Keratinocyte (primary cell): Measurements from ENCODE around the gene N4BP3. TPM values are rescaled to one million over a fixed set of nuclear protein-coding genes. Genes with fewer than 3 reads are reported as not detected.

Experiments used
- DNase-seq: peaks from one replicate; pipeline ENCODE4 v3.0.0-alpha.2; 2011; ENCODE audit warnings: low read depth, missing footprints, low spot score
- FAIRE-seq: peaks from 2 replicates; lab custom pipeline; 2011; peaks lifted over from hg19 to GRCh38; lab: Jason Lieb, UNC
- H2AFZ ChIP-seq: 2 replicates; pipeline ENCODE4 v1.6.0; 2012; ENCODE audit warnings: low read length, control low read depth, inconsistent platforms; ENCODE audit not compliant: control insufficient read depth
- H3K27ac ChIP-seq: 2 replicates; pipeline ENCODE4 v1.5.1; 2011; ENCODE audit warnings: low read length; ENCODE audit not compliant: control insufficient read depth, insufficient read depth
- H3K27me3 ChIP-seq: 3 replicates; pipeline ENCODE4 v1.6.0; 2011; ENCODE audit warnings: low read length; ENCODE audit not compliant: control insufficient read depth, insufficient read depth; ENCODE audit errors: extremely low read depth
- H3K36me3 ChIP-seq, 2 experiments: 2 replicates in 1 of 2; 3 replicates in 1 of 2; pipeline ENCODE4 v1.5.1; 2011; ENCODE audit warnings: low read length in 2 of 2, mild to moderate bottlenecking in 1 of 2; ENCODE audit not compliant: control insufficient read depth in 2 of 2, insufficient read depth in 2 of 2; ENCODE audit errors: extremely low read depth in 1 of 2
- H3K4me1 ChIP-seq: 3 replicates; pipeline ENCODE4 v1.5.1; 2011; ENCODE audit warnings: low read length; ENCODE audit not compliant: control insufficient read depth, insufficient read depth; ENCODE audit errors: extremely low read depth
- H3K4me2 ChIP-seq: 3 replicates; pipeline ENCODE4 v1.6.0; 2011; ENCODE audit warnings: low read depth, low read length; ENCODE audit not compliant: control insufficient read depth, insufficient read depth; ENCODE audit errors: extremely low read depth
- H3K4me3 ChIP-seq, 3 experiments: fragments of 200-600 bp in 1 of 3; sonication (generic) in 1 of 3; 2 replicates in 2 of 3; 3 replicates in 1 of 3; pipeline ENCODE4 v1.5.1; 2011 to 2016; ENCODE audit warnings: low read length in 3 of 3, mild to moderate bottlenecking in 3 of 3, control low read depth in 2 of 3, inconsistent platforms in 1 of 3, low read depth in 1 of 3, mixed read lengths in 1 of 3, mixed run types in 1 of 3, moderate library complexity in 1 of 3; ENCODE audit not compliant: control insufficient read depth in 2 of 3, insufficient read depth in 2 of 3; ENCODE audit errors: extremely low read depth in 1 of 3
- H3K79me2 ChIP-seq: 2 replicates; pipeline ENCODE4 v1.6.0; 2012; ENCODE audit warnings: low read length; ENCODE audit not compliant: control insufficient read depth, insufficient read depth
- H3K9ac ChIP-seq: 3 replicates; pipeline ENCODE4 v1.6.0; 2011; ENCODE audit warnings: low read length; ENCODE audit not compliant: control insufficient read depth, insufficient read depth; ENCODE audit errors: extremely low read depth
- H3K9me1 ChIP-seq: 3 replicates; pipeline ENCODE4 v1.6.0; 2011; ENCODE audit warnings: low read length; ENCODE audit not compliant: control insufficient read depth, insufficient read depth; ENCODE audit errors: extremely low read depth
- H3K9me3 ChIP-seq: 2 replicates; pipeline ENCODE4 v1.5.1; 2012; ENCODE audit warnings: low read depth, low read length; ENCODE audit not compliant: control insufficient read depth
- H4K20me1 ChIP-seq: 3 replicates; pipeline ENCODE4 v1.6.0; 2011; ENCODE audit warnings: low read length; ENCODE audit not compliant: control insufficient read depth, insufficient read depth; ENCODE audit errors: extremely low read depth
- CTCF ChIP-seq, 3 experiments: IDR thresholded peaks in 1 of 3; conservative IDR thresholded peaks in 1 of 3; optimal IDR thresholded peaks in 1 of 3; 2 replicates in 2 of 3; 3 replicates in 1 of 3; pipeline versions ENCODE3 to v1.5.1; 2011; ENCODE audit warnings: low read length in 3 of 3, mild to moderate bottlenecking in 3 of 3, moderate library complexity in 2 of 3, control low read depth in 1 of 3, inconsistent platforms in 1 of 3; ENCODE audit not compliant: insufficient read depth in 2 of 3; ENCODE audit errors: extremely low read depth in 1 of 3
- EZH2 ChIP-seq: IDR thresholded peaks from one replicate; pipeline ENCODE4 v1.6.1; 2012; ENCODE audit warnings: inconsistent platforms, mild to moderate bottlenecking, low read length, moderate library complexity
- dilution Hi-C: fragments of 300-500 bp; cut with MboI; formaldehyde crosslinking; loops from one replicate; pipeline ENCODE4 v1.7.0; 2020; ENCODE audit warnings: low sequenced_read_pairs; ENCODE audit not compliant: extremely low pct_ligation_motif_present
- polyA plus RNA-seq, 5 experiments: library from polyadenylated mRNA; depleted of rRNA in 3 of 5; stranded (reverse) in 3 of 5; stranded (forward) in 1 of 5; unstranded in 1 of 5; fragments of >200 nt; gene quantifications; 1 replicate in 1 of 5; 2 replicates in 3 of 5; 3 replicates in 1 of 5; pipeline versions ENCODE4 v1.2.1 to v1.2.3, GENCODE V29; 2011 to 2012; ENCODE audit warnings: missing spikeins in 2 of 5, low read depth in 1 of 5, low replicate concordance in 1 of 5

N4BP3 gene
- polyA plus RNA-seq, 1 donor (not counting 4 experiments of a cell fraction or from before 2014, with no cell fraction given) = 1.0 TPM

DNA sequence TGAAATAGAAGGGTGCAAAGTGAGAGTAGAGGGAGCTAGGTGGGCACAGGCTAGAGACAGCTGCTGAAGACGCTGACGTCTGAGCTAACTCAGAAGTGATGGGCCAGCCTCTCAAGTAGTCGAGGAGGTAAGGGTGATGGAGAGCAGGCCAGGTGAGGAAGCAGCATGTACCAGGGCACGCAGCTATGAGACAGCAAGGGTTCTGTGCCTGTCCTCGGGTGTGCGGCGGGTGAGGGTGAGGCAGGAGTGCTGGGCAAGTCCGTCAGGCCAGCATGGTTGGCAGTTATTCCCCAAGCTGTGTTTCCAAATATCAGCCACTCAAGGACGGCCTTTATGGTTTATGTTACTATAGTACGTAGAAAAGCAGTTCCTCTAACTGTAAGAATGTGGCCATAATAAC is 23.7 kb downstream of the N4BP3 start:
- Histone ChIP-seq H3K9ac (no peak overlapping the region), H3K4me1 (peaks cover under 1% of the 10 kb centered on the region), H3K9me3 (no peaks in the 10 kb centered on the region), H3K9me1 (no peaks in the 10 kb centered on the region), H3K4me3 (no peak overlapping the region), H4K20me1 (no peaks in the 10 kb centered on the region), H3K27me3 (no peaks in the 10 kb centered on the region), H3K79me2 (peaks cover 3% of the 10 kb centered on the region), H2AFZ (no peak overlapping the region), H3K36me3 (peaks cover 5 to 16% of the 10 kb centered on the region in 2 experiments), H3K4me2 (no peak overlapping the region), H3K27ac (no peak overlapping the region)
- FAIRE-seq (no peak), DNase-seq (no peak)
- dilution Hi-C loops = no loop called here
- TF ChIP-seq CTCF (optimal IDR thresholded peaks at IDR 0.05 in 1 of 3, IDR thresholded peaks at IDR 0.05 in 1 of 3, conservative IDR thresholded peaks at IDR 0.05 in 1 of 3; ENCODE audit: extremely low read depth in 1 of 3, insufficient read depth in 2 of 3, low read length in 3 of 3) (no peak), EZH2 (no peak)

DNA sequence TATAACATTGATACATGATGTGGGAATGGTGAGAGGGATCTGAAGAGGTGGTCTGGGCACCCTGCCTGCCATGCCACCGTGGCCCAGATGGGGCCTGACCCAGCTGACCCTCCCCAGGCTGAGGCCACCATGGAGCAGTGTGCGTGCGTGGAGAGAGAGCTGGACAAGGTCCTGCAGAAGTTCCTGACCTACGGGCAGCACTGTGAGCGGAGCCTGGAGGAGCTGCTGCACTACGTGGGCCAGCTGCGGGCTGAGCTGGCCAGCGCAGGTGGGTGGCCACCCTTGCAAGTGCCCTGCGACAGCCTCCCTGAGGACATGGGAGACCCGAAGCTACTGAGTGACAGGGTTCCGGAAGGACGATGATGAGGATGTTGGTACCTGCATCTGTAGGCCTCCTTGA is 24.7 kb downstream of the N4BP3 start:
- DNase-seq = no peak
- Histone ChIP-seq H3K9me1 (no peaks in the 10 kb centered on the region), H3K9me3 (no peaks in the 10 kb centered on the region), H3K4me1 (no peaks in the 10 kb centered on the region), H3K4me3 (no peak overlapping the region), H3K79me2 (peaks cover 1% of the 10 kb centered on the region), H3K27me3 (no peaks in the 10 kb centered on the region), H3K4me2 (no peak overlapping the region), H3K36me3 (peaks cover 14 to 16% of the 10 kb centered on the region in 2 experiments), H3K27ac (no peak overlapping the region), H4K20me1 (no peaks in the 10 kb centered on the region), H3K9ac (no peak overlapping the region), H2AFZ (no peak overlapping the region)
- TF ChIP-seq EZH2 = no peak
- TF ChIP-seq CTCF (optimal IDR thresholded peaks at IDR 0.05 in 1 of 3, IDR thresholded peaks at IDR 0.05 in 1 of 3, conservative IDR thresholded peaks at IDR 0.05 in 1 of 3; ENCODE audit: extremely low read depth in 1 of 3, insufficient read depth in 2 of 3, low read length in 3 of 3) = no peak
- dilution Hi-C loops = no loop called here
- FAIRE-seq = no peak
